Measurements from ENCODE around the gene KSR2. TPM values are rescaled to one million over a fixed set of nuclear protein-coding genes. Genes with fewer than 3 reads are reported as not detected.

Gene KSR2
- total and polyA plus RNA-seq, 2 donors (not counting 3 experiments of a cell fraction or from before 2014, with no cell fraction given), result 2.1 to 5.2 TPM

DNA sequence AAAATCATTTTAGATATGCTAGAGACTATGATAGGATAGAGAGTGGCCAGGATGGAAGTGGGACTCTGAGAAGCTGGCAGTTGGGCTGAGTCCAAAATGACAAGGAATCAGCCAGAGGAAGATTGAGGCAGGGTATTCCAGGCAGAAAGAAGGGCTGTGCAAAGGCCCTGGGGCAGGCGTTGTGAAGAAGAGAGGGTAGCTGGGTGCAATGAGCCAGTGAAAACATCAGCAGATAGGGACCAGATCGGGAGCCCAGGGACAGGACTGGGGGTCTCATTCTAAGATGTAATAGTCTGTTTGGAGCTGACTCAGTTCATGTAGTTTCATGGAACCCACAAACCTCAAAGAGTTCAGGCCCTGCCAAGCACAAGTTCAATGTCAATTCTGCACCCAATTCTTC lies 126.6 kb downstream of the KSR2 start:
- Histone ChIP-seq H2AFZ (ENCODE audit: low read depth, low read length) (no peak overlapping the region), H3K27ac (ENCODE audit: insufficient read depth, low read depth, low read length) (no peak overlapping the region), H4K20me1 (replicated peaks; ENCODE audit: control insufficient read depth, extremely low read depth, insufficient read depth, low read length) (no peaks in the 10 kb centered on the region), H3K4me1 (ENCODE audit: control insufficient read depth, extremely low read depth, insufficient read depth, low read length) (no peaks in the 10 kb centered on the region), H3K36me3 (ENCODE audit: control insufficient read depth in 2 of 2, extremely low read depth in 1 of 2, insufficient read depth in 2 of 2, low read length in 2 of 2) (no peaks in the 10 kb centered on the region), H3K9me1 (replicated peaks; ENCODE audit: control insufficient read depth, extremely low read depth, insufficient read depth, low read length) (no peaks in the 10 kb centered on the region), H3K4me2 (ENCODE audit: insufficient read depth, low read length) (no peak overlapping the region), H3K9ac (replicated peaks; ENCODE audit: extremely low read depth, insufficient read depth, low read length) (no peak overlapping the region), H3K9me3 (replicated peaks; ENCODE audit: control insufficient read depth, insufficient read depth, low read length) (no peaks in the 10 kb centered on the region), H3K27me3 (ENCODE audit: control insufficient read depth in 2 of 2, insufficient read depth in 2 of 2, low read length in 2 of 2) (no peaks in the 10 kb centered on the region), H3K4me3 (replicated peaks in 1 of 3; ENCODE audit: insufficient read depth in 1 of 3, low read depth in 1 of 3, low read length in 3 of 3) (no peak overlapping the region), H3K79me2 (ENCODE audit: control insufficient read depth, insufficient read depth, low read length) (no peaks in the 10 kb centered on the region)
- intact Hi-C loops (cut with micrococcal nuclease) (no loop called here), dilution Hi-C loops (cut with MboI; ENCODE audit: extremely low pct_ligation_motif_present, low sequenced_read_pairs) (loop anchor here (25.0 kb wide), 2 partner anchors 230 to 480 kb away; partner anchors contain the start of gene NOS1)
- ChIA-PET POLR2A (no interaction called here), CTCF (interaction anchor here (1.1 to 1.9 kb wide), 2 partner anchors 15 to 606 kb away, joined by 3 to 11 read pairs; no protein-coding TSS in a partner anchor)
- FAIRE-seq (no peak), DNase-seq (ENCODE audit: low read depth, low spot score) (no peak)
- BruUV-seq (replicated peaks), result no TSS peak
- no peak for TF ChIP-seq POLR2A (IDR thresholded peaks at IDR 0.05; ENCODE audit: low read depth, low read length)
- no peak for TF ChIP-seq FOS (IDR thresholded peaks at IDR 0.05; ENCODE audit: borderline replicate concordance, insufficient read depth, low read length)
- TF ChIP-seq POLR2AphosphoS5 (IDR thresholded peaks at IDR 0.05; ENCODE audit: insufficient read depth, low read depth, low read length), result no peak

DNA sequence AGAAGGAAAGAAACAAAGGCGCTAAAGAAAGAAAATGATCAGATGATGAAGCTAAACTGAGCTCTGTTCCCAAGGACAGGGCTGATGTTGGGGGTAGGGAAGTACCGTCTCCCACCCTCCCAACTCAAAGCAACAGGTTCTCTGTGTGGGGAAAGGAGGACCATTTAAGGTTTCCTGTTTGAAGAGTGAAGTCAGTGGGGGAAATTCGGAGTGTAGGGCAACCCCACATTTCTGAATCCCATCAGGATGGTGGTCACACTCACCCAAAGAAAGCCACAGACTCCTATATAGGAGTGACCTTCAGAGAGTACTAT lies 131.1 kb downstream of the KSR2 start:
- TF ChIP-seq GATA2 (IDR thresholded peaks at IDR 0.05; ENCODE audit: insufficient read depth, insufficient read length, low read depth, low read length), result no peak
- no peak for TF ChIP-seq FOS (IDR thresholded peaks at IDR 0.05; ENCODE audit: borderline replicate concordance, insufficient read depth, low read length)
- no peak for TF ChIP-seq JUN (IDR thresholded peaks at IDR 0.05; ENCODE audit: borderline replicate concordance, insufficient read depth, insufficient read length, low read depth)
- TF ChIP-seq POLR2A (IDR thresholded peaks at IDR 0.05; ENCODE audit: low read depth, low read length), result no peak
- TF ChIP-seq POLR2AphosphoS5 (IDR thresholded peaks at IDR 0.05; ENCODE audit: insufficient read depth, low read depth, low read length), result no peak
- TF ChIP-seq, protein P1, sequence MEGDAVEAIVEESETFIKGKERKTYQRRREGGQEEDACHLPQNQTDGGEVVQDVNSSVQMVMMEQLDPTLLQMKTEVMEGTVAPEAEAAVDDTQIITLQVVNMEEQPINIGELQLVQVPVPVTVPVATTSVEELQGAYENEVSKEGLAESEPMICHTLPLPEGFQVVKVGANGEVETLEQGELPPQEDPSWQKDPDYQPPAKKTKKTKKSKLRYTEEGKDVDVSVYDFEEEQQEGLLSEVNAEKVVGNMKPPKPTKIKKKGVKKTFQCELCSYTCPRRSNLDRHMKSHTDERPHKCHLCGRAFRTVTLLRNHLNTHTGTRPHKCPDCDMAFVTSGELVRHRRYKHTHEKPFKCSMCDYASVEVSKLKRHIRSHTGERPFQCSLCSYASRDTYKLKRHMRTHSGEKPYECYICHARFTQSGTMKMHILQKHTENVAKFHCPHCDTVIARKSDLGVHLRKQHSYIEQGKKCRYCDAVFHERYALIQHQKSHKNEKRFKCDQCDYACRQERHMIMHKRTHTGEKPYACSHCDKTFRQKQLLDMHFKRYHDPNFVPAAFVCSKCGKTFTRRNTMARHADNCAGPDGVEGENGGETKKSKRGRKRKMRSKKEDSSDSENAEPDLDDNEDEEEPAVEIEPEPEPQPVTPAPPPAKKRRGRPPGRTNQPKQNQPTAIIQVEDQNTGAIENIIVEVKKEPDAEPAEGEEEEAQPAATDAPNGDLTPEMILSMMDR (IDR thresholded peaks at IDR 0.05; ENCODE audit: extremely low read depth in 1 of 2, insufficient read depth in 1 of 2, low read depth in 1 of 2, low read length in 2 of 2), result no peak
- TF ChIP-seq EZH2 (IDR thresholded peaks at IDR 0.05; ENCODE audit: borderline replicate concordance, low read depth, low read length, severe bottlenecking), result no peak
- TF ChIP-seq MYC (IDR thresholded peaks at IDR 0.05; ENCODE audit: low read depth, low read length), result no peak
- TF ChIP-seq, protein P2, sequence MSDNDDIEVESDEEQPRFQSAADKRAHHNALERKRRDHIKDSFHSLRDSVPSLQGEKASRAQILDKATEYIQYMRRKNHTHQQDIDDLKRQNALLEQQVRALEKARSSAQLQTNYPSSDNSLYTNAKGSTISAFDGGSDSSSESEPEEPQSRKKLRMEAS (IDR thresholded peaks at IDR 0.05; ENCODE audit: insufficient read depth, insufficient read length), result no peak
- Histone ChIP-seq H3K27ac (ENCODE audit: insufficient read depth, low read depth, low read length) (no peak overlapping the region), H3K9me3 (replicated peaks; ENCODE audit: control insufficient read depth, insufficient read depth, low read length) (no peaks in the 10 kb centered on the region), H3K9ac (replicated peaks; ENCODE audit: extremely low read depth, insufficient read depth, low read length) (no peak overlapping the region), H3K4me2 (ENCODE audit: insufficient read depth, low read length) (no peak overlapping the region), H4K20me1 (replicated peaks; ENCODE audit: control insufficient read depth, extremely low read depth, insufficient read depth, low read length) (no peaks in the 10 kb centered on the region), H3K4me1 (ENCODE audit: control insufficient read depth, extremely low read depth, insufficient read depth, low read length) (peaks cover 5% of the 10 kb centered on the region), H3K27me3 (ENCODE audit: control insufficient read depth in 2 of 2, insufficient read depth in 2 of 2, low read length in 2 of 2) (no peaks in the 10 kb centered on the region), H3K9me1 (replicated peaks; ENCODE audit: control insufficient read depth, extremely low read depth, insufficient read depth, low read length) (no peaks in the 10 kb centered on the region), H3K79me2 (ENCODE audit: control insufficient read depth, insufficient read depth, low read length) (no peaks in the 10 kb centered on the region), H2AFZ (ENCODE audit: low read depth, low read length) (peak overlapping the region; percentile 38), H3K36me3 (ENCODE audit: control insufficient read depth in 2 of 2, extremely low read depth in 1 of 2, insufficient read depth in 2 of 2, low read length in 2 of 2) (no peaks in the 10 kb centered on the region), H3K4me3 (replicated peaks in 1 of 3; ENCODE audit: insufficient read depth in 1 of 3, low read depth in 1 of 3, low read length in 3 of 3) (no peak overlapping the region)
- CTCF ChIA-PET, result interaction anchor here (0.7 to 12.4 kb wide), 38 partner anchors 11 to 636 kb away, joined by 3 to 530 read pairs (median 4); no protein-coding TSS in a partner anchor
- dilution Hi-C loops (cut with MboI; ENCODE audit: extremely low pct_ligation_motif_present, low sequenced_read_pairs) (loop anchor here (25.0 kb wide), 2 partner anchors 225 to 475 kb away; partner anchors contain the start of gene NOS1), intact Hi-C loops (cut with micrococcal nuclease) (loop anchor here (1.0 to 10.0 kb wide), 9 partner anchors 152 to 625 kb away; no protein-coding TSS in a partner anchor)
- POLR2A ChIA-PET, result no interaction called here
- no TSS peak for BruUV-seq (replicated peaks)
- FAIRE-seq, result no peak
- DNase-seq (ENCODE audit: low read depth, low spot score), result no peak

All from endothelial cell of umbilical vein (primary cell).